ENCODE data around the gene OR1J1. TPM values are rescaled to one million over a fixed set of nuclear protein-coding genes. Genes with fewer than 3 reads are reported as not detected.

OR1J1 gene
- total RNA-seq, 1 experiment from 2014 or later = not detected

GRCh38 chr9:122456123-122456522, 21.6 kb downstream of the OR1J1 start:
- BruUV-seq (replicated peaks) = no TSS peak
- Histone ChIP-seq H3K4me3 (ENCODE audit: low read depth, low read length, poor library complexity, severe bottlenecking) (no peak overlapping the region), H3K36me3 (ENCODE audit: insufficient read depth, low read length, poor library complexity, severe bottlenecking) (no peaks in the 10 kb centered on the region), H3K27ac (ENCODE audit: low read depth, low read length, poor library complexity, severe bottlenecking) (no peak overlapping the region), H3K4me1 (ENCODE audit: insufficient read depth, low read length, poor library complexity, severe bottlenecking) (no peaks in the 10 kb centered on the region), H3K27me3 (replicated peaks; ENCODE audit: insufficient read depth, low read depth, low read length, poor library complexity) (peaks cover 20% of the 10 kb centered on the region), H3K9me3 (ENCODE audit: low read depth, low read length, poor library complexity, severe bottlenecking) (no peaks in the 10 kb centered on the region)
- intact Hi-C loops (cut with micrococcal nuclease; ENCODE audit: unreplicated experiment) = no loop called here
- CTCF ChIA-PET = no interaction called here
- no peak for TF ChIP-seq EZH2 (IDR thresholded peaks at IDR 0.05; ENCODE audit: borderline replicate concordance, low read depth, low read length, poor library complexity, severe bottlenecking)
- TF ChIP-seq, protein P1, sequence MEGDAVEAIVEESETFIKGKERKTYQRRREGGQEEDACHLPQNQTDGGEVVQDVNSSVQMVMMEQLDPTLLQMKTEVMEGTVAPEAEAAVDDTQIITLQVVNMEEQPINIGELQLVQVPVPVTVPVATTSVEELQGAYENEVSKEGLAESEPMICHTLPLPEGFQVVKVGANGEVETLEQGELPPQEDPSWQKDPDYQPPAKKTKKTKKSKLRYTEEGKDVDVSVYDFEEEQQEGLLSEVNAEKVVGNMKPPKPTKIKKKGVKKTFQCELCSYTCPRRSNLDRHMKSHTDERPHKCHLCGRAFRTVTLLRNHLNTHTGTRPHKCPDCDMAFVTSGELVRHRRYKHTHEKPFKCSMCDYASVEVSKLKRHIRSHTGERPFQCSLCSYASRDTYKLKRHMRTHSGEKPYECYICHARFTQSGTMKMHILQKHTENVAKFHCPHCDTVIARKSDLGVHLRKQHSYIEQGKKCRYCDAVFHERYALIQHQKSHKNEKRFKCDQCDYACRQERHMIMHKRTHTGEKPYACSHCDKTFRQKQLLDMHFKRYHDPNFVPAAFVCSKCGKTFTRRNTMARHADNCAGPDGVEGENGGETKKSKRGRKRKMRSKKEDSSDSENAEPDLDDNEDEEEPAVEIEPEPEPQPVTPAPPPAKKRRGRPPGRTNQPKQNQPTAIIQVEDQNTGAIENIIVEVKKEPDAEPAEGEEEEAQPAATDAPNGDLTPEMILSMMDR (conservative IDR thresholded peaks at IDR 0.05; ENCODE audit: low read depth, low read length) = no peak
- POLR2A ChIA-PET (ENCODE audit: low non-redundant PET) = no interaction called here
- no peak for DNase-seq (ENCODE audit: low spot score)

GRCh38 chr9:122453677-122454135, 24.0 kb downstream of the OR1J1 start:
- DNase-seq (ENCODE audit: low spot score) = no peak
- H3K4me1 ChIP-seq (ENCODE audit: insufficient read depth, low read length, poor library complexity, severe bottlenecking) = no peaks in the 10 kb centered on the region
- intact Hi-C loops (cut with micrococcal nuclease; ENCODE audit: unreplicated experiment) = loop anchor here (1.0 to 5.0 kb wide), 2 partner anchors 331 to 354 kb away; no protein-coding TSS in a partner anchor
- H3K9me3 ChIP-seq (ENCODE audit: low read depth, low read length, poor library complexity, severe bottlenecking) = no peaks in the 10 kb centered on the region
- BruUV-seq (replicated peaks) = no TSS peak
- H3K4me3 ChIP-seq (ENCODE audit: low read depth, low read length, poor library complexity, severe bottlenecking) = no peak overlapping the region
- no peaks in the 10 kb centered on the region for H3K36me3 ChIP-seq (ENCODE audit: insufficient read depth, low read length, poor library complexity, severe bottlenecking)
- ChIA-PET CTCF (interaction anchor here (1.5 kb wide), 1 partner anchor 354 kb away, joined by 6 read pairs; no protein-coding TSS in a partner anchor), POLR2A (ENCODE audit: low non-redundant PET) (no interaction called here)
- TF ChIP-seq EZH2 (IDR thresholded peaks at IDR 0.05; ENCODE audit: borderline replicate concordance, low read depth, low read length, poor library complexity, severe bottlenecking) = no peak
- TF ChIP-seq, protein P1 (conservative IDR thresholded peaks at IDR 0.05; ENCODE audit: low read depth, low read length) = no peak
- H3K27ac ChIP-seq (ENCODE audit: low read depth, low read length, poor library complexity, severe bottlenecking) = no peak overlapping the region
- H3K27me3 ChIP-seq (replicated peaks; ENCODE audit: insufficient read depth, low read depth, low read length, poor library complexity) = peaks cover 16% of the 10 kb centered on the region

DNA sequence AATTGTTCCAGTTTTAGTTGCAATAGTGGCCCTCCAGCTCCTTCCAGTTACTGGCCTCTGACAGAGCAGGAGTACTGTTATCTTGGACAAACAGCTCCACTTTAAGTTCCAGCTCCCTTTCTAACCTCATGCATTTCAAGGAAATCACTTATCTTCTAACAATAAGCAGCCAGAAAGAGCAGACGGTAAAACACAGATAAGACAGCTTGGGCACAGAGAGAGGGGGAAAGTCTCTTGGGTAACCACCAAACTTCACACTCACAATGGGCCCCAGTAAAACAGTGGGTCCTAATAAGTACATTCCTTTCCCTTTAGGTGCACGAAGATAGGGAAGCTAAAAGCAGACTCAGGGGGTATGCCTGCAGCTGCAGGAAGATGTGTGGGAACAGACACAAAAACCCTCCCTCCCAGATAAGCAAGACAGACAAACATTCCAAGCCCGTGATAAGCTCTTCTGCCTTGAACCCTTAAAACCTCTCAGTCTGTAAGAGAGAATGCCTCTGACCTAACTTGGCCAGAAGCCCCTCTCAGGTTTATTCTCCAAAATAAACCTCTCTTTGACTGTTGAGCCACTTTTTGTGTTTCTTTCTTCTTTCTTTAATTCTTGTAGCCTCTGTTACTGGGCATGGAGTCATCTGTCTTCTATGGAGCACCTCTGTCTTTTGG, 30.8 kb downstream of the OR1J1 start:
- Histone ChIP-seq H3K9me3 (ENCODE audit: low read depth, low read length, poor library complexity, severe bottlenecking) (peaks cover 8% of the 10 kb centered on the region), H3K4me1 (ENCODE audit: insufficient read depth, low read length, poor library complexity, severe bottlenecking) (no peaks in the 10 kb centered on the region), H3K27me3 (replicated peaks; ENCODE audit: insufficient read depth, low read depth, low read length, poor library complexity) (peaks cover 15% of the 10 kb centered on the region), H3K4me3 (ENCODE audit: low read depth, low read length, poor library complexity, severe bottlenecking) (no peak overlapping the region), H3K27ac (ENCODE audit: low read depth, low read length, poor library complexity, severe bottlenecking) (no peak overlapping the region), H3K36me3 (ENCODE audit: insufficient read depth, low read length, poor library complexity, severe bottlenecking) (no peaks in the 10 kb centered on the region)
- intact Hi-C loops (cut with micrococcal nuclease; ENCODE audit: unreplicated experiment) = no loop called here
- ChIA-PET POLR2A (ENCODE audit: low non-redundant PET) (no interaction called here), CTCF (no interaction called here)
- BruUV-seq (replicated peaks) = no TSS peak
- TF ChIP-seq EZH2 (IDR thresholded peaks at IDR 0.05; ENCODE audit: borderline replicate concordance, low read depth, low read length, poor library complexity, severe bottlenecking) = no peak
- DNase-seq (ENCODE audit: low spot score) = no peak

All from A673 (cell line).